Coronary artery (tissue), 2 donors: ENCODE data around the gene ZNF500.

Experiments
- DNase-seq: peaks from one replicate; pipeline ENCODE4 v3.0.0-alpha.2; 2017; ENCODE audit warnings: low spot score
- H3K27ac ChIP-seq, 2 donors: fragments of 200-600 bp; sonication (generic); one replicate each; pipeline ENCODE4 v1.5.1; 2016 to 2019
- H3K4me3 ChIP-seq: fragments of 200-600 bp; sonication (generic); 2 replicates; pipeline ENCODE4 v1.5.1; 2016; ENCODE audit warnings: mild to moderate bottlenecking, moderate library complexity
- TF ChIP-seq, protein P1 (sequence below): fragments of 200-600 bp; sonication (generic); IDR thresholded peaks from one replicate; pipeline ENCODE4 v1.5.1; 2019; ENCODE audit warnings: antibody characterized with exemption

Gene ZNF500

DNA sequence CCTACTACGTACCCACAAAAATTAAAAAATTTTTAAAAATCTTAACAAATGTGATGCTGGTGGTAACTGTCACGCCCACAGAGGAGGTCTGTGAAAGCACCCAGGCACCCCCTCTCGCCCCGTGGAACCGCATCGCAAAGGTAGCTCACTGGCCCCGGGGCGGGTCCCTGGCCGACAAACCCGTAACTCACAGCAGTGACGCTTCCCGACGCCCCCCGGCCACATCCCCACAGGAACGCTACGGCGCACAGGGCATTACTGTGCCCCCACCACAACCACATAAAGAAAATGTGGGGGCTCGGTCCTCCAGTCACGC lies 33.3 kb downstream of the ZNF500 start:
- DNase-seq = no peak
- peak overlapping the region; percentile 83 for H3K4me3 ChIP-seq
- TF ChIP-seq, protein P1, sequence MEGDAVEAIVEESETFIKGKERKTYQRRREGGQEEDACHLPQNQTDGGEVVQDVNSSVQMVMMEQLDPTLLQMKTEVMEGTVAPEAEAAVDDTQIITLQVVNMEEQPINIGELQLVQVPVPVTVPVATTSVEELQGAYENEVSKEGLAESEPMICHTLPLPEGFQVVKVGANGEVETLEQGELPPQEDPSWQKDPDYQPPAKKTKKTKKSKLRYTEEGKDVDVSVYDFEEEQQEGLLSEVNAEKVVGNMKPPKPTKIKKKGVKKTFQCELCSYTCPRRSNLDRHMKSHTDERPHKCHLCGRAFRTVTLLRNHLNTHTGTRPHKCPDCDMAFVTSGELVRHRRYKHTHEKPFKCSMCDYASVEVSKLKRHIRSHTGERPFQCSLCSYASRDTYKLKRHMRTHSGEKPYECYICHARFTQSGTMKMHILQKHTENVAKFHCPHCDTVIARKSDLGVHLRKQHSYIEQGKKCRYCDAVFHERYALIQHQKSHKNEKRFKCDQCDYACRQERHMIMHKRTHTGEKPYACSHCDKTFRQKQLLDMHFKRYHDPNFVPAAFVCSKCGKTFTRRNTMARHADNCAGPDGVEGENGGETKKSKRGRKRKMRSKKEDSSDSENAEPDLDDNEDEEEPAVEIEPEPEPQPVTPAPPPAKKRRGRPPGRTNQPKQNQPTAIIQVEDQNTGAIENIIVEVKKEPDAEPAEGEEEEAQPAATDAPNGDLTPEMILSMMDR = no peak
- peak overlapping the region; percentile 29 to 90 for H3K27ac ChIP-seq

DNA sequence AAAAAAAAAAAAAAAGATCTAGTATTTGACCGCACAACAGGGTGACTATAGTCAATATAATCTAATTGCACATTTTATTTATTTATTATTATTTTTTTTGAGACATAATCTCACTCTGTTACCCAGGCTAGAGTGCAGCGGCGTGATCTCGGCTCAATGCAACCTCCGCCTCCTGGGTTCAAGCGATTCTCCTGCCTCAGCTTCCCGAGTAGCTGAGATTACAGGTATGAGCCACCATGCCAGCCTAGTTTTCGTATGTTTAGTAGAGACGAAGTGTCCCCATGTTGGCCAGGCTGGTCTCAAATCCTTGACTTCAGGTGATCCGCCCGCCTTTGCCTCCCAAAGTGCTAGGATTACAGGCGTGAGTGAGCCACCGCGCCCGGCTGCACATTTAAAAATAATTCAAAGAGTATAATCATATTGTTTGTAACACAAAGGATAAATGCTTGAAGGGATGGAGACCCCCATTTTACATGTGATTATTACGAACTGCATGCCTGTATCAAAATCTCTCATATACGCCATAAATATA lies 33.7 kb downstream of the ZNF500 start:
- peak overlapping the region; percentile 83 for H3K4me3 ChIP-seq
- H3K27ac ChIP-seq = peak overlapping the region in 1 of 2 donors; percentile 29
- TF ChIP-seq, protein P1 = no peak
- DNase-seq = no peak

DNA sequence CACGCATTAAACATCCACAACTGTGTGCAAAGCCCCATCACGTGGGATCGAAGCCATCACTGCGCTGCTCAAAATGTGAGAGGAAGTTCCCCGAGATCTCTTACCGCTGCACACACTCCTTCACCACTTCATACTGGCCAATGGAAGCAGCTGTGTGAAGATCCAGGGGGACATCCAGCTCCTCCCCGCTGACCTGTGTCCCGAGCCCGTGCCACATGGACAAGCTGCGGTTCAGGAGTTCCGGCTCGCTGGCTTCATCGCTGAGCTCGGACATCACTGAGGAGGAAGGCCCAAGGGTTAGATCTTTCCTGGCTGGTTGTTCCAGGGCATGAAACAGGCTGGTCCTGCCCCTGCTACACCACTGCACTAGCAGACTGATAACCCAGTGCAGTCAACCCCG lies 37.1 kb downstream of the ZNF500 start:
- Histone ChIP-seq H3K4me3 (no peak overlapping the region), H3K27ac (no peak overlapping the region)
- no peak for DNase-seq
- TF ChIP-seq, protein P1 = no peak

DNA sequence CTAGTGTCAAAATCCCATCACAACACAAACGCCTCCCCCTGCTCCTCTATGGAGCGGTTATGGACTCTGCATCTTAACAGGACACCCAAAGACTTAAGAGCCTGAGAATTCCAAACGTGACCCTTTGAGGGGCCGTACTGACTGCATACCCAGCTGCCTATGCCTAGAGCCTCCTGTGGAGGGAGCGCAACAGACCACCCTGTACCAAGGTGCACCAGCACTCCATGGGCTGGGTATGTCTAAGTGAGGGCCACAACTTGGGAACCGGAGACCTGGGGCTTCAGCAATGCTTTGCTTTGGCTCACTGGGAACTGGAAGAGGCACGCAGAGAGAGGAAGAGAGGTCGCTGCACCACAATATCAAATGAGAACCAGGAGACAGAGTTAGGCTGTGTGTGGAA lies 38.3 kb downstream of the ZNF500 start:
- DNase-seq = no peak
- Histone ChIP-seq H3K4me3 (no peak overlapping the region), H3K27ac (no peak overlapping the region)
- TF ChIP-seq, protein P1 = no peak

DNA sequence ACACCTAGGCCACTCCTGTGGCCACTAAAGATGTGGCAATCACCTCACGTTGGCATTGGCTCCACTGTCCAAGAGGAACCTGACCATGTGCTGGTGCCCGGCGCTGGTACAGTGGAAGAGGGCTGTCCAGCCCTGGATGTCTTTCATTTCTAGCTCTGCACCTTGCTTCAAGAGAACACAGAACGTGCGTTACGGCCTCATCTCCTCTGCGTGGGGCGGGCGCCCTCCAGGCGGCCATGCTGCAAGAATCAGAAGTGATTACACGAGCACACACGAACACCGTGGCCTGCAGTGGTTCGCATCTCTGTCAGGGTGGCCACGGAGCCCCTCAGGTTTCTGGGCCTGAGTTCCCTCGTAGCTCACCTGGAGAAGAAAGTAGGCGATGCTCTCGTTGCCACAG lies 40.3 kb downstream of the ZNF500 start:
- Histone ChIP-seq H3K4me3 (no peak overlapping the region), H3K27ac (no peak overlapping the region)
- TF ChIP-seq, protein P1 = no peak
- no peak for DNase-seq

DNA sequence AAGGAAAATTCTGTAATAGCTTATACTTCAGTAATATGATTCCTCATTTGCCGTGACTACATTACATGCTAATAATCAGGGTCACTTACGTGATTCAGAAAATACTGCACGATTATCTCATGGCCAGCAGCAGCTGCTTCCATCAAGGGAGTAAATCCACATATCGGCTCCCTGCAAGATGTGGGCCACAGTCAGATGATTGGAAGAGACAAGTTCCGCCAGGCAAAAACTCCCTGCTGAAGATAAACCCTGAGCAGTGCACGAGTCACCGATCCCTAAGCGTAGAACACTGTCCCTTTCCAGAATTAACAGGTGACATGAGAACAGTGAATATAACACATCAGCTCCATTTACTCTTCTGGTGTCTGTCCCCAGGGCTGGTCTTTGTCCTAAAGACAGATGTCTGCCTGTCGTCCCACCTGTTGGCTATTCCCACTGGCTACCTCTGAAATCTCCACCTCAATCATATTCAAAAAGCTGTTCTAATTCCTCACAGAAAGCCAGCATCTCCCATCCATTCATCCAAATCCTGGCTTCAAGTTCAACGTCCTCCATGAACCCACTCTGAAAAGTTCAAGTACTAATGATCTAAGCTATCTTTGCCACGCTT lies 42.2 kb downstream of the ZNF500 start:
- TF ChIP-seq, protein P1 = no peak
- no peak overlapping the region for H3K27ac ChIP-seq
- H3K4me3 ChIP-seq = no peak overlapping the region
- no peak for DNase-seq

DNA sequence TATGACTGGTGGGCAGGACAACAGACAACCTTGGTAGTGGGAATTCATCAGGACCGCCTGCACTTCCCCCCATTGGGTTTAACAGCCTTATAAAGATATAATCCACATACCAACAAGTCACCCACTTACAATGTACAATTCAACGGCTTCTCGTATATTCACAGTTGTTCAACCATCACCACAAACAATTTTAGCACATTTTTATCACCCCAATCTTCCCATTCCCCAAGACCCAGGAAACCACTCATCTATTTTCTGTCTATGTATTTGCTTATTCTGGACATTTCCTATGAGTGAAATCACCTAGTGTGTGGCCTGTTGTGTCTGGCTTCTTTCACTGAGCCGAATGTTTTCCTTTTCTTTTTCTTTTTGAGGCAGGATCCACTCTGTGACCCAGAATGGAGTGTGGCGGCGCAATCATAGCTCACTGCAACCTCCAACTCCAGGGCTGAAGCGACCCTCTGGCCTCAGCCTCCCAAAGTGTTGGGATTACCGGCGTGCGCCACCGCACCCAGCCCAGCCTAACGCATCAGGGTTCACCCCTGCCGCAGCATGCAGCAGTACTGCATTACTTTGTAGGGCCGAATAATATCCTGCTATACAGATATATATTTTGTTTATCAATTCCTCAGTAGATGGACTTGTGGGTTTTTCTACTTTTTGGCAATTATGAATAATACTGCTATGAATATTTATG lies 43.7 kb downstream of the ZNF500 start:
- TF ChIP-seq, protein P1 = no peak
- H3K4me3 ChIP-seq = no peak overlapping the region
- DNase-seq = no peak
- H3K27ac ChIP-seq = no peak overlapping the region
